Kidney epithelial cell (primary cell): Measurements from ENCODE around the gene ARHGAP6. TPM values are rescaled to one million over a fixed set of nuclear protein-coding genes. Genes with fewer than 3 reads are reported as not detected.
A peak's percentile ranks its signal among the peaks of the same experiment; 100 is the strongest.

ENCODE experiments used
- DNase-seq: peaks from one replicate; pipeline ENCODE4 v3.0.0-alpha.2; 2010; ENCODE audit warnings: low read depth
- H3K27me3 ChIP-seq: 2 replicates; pipeline ENCODE4 v1.6.0; 2011; ENCODE audit warnings: low read length; ENCODE audit not compliant: control insufficient read depth, insufficient read depth
- H3K36me3 ChIP-seq: 2 replicates; pipeline ENCODE4 v1.5.1; 2011; ENCODE audit warnings: low read length; ENCODE audit not compliant: control insufficient read depth, insufficient read depth
- H3K4me3 ChIP-seq: 2 replicates; pipeline ENCODE4 v1.5.1; 2011; ENCODE audit warnings: low read depth, mild to moderate bottlenecking, control low read depth, low read length
- CTCF ChIP-seq: IDR thresholded peaks from 2 replicates; pipeline ENCODE4 v1.5.1; 2011; ENCODE audit warnings: mild to moderate bottlenecking, moderate library complexity, low read length, control low read depth, inconsistent platforms; ENCODE audit not compliant: insufficient read depth, poor library complexity, severe bottlenecking
- total RNA-seq: library from RNA; depleted of rRNA; stranded (reverse); fragments of >200 nt; gene quantifications from 2 replicates; pipeline ENCODE4 v1.2.3, GENCODE V29; 2015

Gene ARHGAP6
- total RNA-seq, 1 donor from 2014 or later, result 1.7 TPM

GRCh38 chrX:11272863-11273262 lies 392.9 kb downstream of the ARHGAP6 start:
- no peak for TF ChIP-seq CTCF
- no peaks in the 10 kb centered on the region for H3K27me3 ChIP-seq
- no peaks in the 10 kb centered on the region for H3K36me3 ChIP-seq
- no peak overlapping the region for H3K4me3 ChIP-seq
- DNase-seq, result no peak

- H3K4me3 ChIP-seq, result no peak overlapping the region
- TF ChIP-seq CTCF, result no peak
- H3K36me3 ChIP-seq, result no peaks in the 10 kb centered on the region
- H3K27me3 ChIP-seq, result no peaks in the 10 kb centered on the region
- no peak for DNase-seq
Measured at GRCh38 chrX:11272290-11272689, 393.4 kb downstream of the ARHGAP6 start.

- H3K27me3 ChIP-seq, result no peaks in the 10 kb centered on the region
- DNase-seq, result no peak
- no peaks in the 10 kb centered on the region for H3K36me3 ChIP-seq
- no peak for TF ChIP-seq CTCF
- H3K4me3 ChIP-seq, result no peak overlapping the region
Measured at GRCh38 chrX:11269996-11270395, 395.7 kb downstream of the ARHGAP6 start.

GRCh38 chrX:11269006-11269405 lies 396.7 kb downstream of the ARHGAP6 start:
- Histone ChIP-seq H3K4me3 (no peak overlapping the region), H3K36me3 (no peaks in the 10 kb centered on the region), H3K27me3 (no peaks in the 10 kb centered on the region)
- no peak for TF ChIP-seq CTCF
- DNase-seq, result no peak

- peak; percentile 7 for DNase-seq
- H3K27me3 ChIP-seq, result no peaks in the 10 kb centered on the region
- no peak for TF ChIP-seq CTCF
- no peaks in the 10 kb centered on the region for H3K36me3 ChIP-seq
- H3K4me3 ChIP-seq, result no peak overlapping the region
Measured at GRCh38 chrX:11267425-11267824, 398.3 kb downstream of the ARHGAP6 start.

- H3K27me3 ChIP-seq, result no peaks in the 10 kb centered on the region
- no peak overlapping the region for H3K4me3 ChIP-seq
- no peaks in the 10 kb centered on the region for H3K36me3 ChIP-seq
- no peak for TF ChIP-seq CTCF
- no peak for DNase-seq
Measured at GRCh38 chrX:11266573-11267003, 399.1 kb downstream of the ARHGAP6 start.
